HG03520 (cell line): ENCODE results near the gene GBF1.

Experiments
- ATAC-seq: cut with Tn5 transposase; IDR thresholded peaks from one replicate; pipeline ENCODE4 v1.9.1; 2021; ENCODE audit warnings: mild to moderate bottlenecking, moderate library complexity; ENCODE audit not compliant: unreplicated experiment

GBF1 gene

DNA sequence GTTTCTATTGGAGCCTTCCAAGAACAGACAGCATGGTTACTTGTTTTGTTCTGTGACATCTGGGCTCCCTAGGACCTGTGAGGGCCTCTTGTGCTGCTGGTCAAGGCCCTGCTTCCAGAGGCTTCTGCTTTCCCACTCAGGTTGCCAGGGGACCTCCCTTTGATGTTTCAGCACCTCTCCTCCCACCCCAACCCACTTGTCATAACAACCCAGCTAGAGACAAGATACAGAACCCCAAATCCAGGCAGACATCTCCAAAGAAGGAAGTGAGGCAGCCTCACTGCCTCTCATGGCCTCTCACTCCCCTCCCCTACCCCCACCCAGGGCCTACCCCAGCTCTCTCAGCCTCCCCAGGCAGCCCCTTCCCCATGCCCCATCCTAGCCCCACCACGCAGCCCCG is 161.5 kb downstream of the GBF1 start:
- ATAC-seq: no peak

DNA sequence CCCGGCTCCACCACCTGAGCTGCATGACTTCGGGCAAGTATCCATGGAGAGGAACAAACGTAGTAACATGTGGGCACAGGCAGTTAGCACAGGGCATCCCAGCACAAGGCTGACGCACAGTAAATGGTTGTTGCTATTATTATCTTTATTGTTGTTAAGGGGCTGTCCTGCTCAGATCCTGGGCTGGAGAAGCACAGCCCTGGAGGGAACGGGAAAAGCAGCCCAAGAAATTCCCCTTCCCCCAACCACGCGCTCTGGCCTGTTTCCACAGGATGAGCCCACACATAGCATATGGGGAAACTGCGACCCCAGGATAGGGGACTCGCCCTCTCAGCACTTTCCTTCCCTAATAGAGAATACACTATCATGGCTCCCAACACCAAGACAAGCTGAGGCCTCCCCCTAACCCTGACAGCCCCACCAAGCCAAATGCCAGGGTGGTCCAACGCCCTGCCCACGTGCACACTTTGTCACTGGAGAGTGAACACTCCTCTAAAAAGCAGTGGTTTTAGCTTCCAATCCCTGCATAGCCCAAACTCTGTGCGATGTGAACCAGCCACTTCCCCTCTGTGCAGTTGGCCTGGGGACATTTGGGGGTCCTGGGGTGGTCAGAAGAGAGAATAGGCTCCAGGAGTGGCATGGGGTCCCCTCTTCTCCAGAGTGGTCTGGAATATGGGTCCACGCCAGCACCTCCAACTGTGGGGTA is 162.2 kb downstream of the GBF1 start:
- ATAC-seq: no peak

DNA sequence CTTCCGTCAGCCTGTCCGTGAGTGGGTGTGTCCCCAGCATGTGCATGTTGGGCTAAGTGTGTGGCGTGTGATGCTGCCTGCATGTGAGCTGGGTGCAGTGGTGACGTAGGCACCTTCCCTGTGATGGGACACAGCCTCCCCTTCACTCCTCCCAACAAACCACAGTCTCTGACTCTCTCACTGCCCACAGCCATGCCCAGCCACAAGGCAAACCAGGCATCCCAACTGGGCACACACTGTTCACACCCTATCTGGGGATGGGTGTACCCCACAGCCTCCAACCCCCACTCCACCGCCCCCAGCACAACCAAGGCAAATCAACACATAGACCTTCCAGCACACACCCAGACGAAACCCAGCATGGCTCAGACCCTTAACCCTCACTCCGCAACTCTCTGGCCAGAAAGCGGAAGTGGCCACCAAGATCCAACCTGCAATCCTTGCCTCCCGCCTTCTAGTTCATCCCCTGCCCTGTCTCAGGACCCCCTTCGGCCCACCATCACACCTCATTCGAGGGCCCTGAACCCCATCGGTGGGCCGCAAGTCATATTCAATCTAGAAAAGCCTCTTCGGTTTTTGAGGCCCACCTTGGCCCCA is 162.9 kb downstream of the GBF1 start:
- ATAC-seq: no peak

DNA sequence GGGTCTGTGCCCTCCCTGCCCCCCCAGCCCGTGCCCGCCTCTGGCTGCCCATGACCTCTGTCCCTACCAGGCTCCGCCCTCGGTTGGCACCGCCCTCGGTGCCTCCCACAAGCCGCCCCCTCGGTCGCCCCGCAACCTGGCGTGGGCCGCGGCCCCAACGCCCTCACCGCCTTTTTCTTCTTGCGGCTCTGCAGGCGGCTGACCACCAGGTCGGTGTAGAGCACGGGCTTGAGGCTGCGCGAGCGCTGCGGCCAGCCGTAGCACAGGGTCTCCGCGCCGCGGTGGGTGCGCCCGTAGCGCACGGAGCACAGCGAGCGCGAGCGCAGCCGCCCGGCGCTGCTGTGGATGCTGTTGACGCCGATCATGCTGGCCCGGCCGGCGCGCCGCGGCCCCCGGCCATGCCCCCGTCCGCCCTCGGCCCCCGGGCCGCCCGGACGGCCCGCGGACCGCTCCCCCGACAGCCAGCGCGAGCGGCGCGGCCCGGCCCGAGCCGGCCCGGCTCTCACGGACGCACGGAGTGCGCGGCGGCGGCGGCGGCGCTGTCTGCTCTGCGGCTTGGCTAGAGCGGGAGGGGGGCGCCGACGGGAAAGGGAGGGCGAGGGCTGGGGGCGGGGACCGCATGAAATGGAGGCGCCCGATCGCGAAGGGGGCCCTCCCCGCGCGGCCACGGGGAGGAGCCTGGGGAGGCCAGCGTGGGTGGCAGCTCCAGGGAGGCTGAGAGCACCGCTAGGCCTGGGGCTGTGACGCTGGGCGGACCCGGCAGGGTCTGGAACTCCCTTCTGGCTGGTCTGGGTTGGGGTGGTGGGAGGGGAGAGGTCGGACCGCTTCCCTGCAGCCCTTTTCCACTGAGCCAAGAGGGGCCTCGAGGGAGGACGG is 163.6 kb downstream of the GBF1 start:
- ATAC-seq: no peak

DNA sequence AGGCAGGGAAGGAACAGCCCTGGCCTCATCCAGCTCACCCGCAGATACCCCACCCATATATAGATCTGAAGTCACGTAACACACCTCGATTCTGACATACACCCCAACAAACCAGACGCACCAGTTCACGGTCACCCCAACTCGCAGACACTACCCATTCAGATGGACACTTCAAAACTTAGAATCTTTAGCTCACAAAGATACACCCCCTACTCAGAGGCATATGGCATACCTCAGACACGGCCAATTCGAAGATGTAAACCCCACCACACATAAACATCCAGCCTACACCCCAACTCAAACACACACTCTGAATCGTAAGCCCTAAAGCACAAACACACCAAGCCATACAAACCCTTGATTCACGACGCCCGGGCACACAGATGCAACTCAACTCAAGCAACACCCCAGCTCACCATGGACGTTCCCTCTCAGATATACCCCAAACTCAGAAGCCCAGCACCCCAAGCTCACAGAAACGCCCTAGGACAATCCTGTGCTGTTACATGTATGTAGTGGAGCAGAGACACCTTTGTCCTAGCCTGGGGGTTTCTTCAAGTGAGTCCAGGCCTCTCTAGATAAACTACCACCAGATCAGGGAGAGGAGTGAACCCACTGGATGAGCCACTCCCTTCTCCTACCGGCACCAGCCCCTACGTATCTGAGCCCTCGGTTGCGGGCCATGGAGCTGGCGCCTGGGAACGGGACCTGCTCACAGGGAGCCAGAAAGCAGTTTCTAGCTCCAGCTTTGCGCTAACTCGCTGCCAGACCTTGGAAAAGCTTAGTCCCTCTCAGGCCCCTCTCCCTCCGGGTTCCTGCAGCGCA is 164.5 kb downstream of the GBF1 start:
- ATAC-seq: no peak

DNA sequence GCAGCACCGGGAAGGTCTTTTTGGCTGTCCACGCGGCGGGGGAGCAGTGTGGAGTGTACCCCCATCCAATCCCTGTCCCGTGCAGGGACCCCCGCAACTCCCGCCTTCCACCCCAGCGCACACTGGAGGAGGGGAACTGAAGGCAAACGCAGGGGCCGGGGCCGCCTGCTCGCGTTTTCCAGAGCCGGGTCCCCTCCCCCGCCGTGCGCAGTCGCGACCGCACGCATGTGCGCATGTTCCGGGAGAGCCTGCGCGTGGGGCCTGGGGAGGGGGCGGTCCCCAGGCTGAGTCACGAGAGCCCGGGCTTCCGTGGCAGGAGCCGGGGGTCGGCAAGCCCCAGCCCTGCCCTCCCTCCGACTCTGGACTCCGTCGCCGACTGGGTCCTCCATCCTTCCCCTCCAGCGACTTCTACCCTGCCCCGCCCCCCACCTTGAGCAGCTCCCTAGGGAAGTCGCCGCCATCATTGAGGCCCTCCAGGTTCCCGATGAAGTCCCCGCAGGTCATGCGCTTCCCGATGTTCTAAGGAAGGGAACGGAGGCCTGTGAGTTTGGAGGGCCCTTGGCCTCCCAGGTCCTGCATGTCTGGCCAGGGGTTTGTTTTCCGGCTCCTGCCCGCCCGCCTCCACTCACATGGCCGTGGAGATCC is 165.2 kb downstream of the GBF1 start:
- no peak for ATAC-seq

DNA sequence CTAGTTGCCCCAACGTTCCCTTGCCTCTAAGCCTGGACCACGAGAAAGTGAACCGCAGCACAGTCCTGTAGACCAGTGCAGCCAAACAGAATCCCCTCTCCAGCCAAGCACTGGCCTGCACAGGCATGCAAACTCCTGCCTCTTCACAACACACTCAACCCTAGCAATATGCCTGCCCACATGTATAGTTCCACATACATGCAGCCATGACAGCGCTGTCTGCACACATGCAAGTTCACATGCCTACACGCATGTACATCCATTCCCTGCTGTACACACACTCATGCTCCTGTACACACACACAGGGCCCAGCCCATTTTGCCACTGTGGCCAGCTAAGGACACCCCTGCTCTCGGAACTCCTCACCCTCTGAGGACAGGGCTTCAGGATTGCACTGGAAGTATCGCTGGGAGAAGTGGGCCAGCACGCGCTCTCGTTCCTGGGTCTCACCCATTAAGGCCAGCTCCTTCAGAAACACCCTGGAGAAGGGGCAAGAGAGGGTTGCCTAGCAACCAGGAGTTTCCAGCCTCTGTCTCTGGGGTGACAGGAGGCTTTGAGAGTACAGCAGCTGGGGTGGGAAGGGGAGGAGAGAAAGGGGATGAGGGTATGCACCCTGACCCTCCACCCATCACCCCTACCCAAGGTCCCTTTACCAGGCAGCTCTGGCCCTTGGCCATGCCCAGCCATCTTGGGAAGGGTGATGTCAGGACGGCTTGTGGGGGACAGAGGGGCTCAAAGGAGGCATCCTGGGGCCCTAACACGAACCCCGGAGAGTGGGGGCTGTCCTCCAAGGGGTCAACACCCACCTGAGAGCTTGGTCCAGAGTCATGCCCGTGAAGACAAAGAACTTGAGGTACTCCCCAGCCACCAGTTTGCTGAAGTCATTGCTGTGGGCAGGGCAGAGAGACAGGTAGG is 166.3 kb downstream of the GBF1 start:
- no peak for ATAC-seq

DNA sequence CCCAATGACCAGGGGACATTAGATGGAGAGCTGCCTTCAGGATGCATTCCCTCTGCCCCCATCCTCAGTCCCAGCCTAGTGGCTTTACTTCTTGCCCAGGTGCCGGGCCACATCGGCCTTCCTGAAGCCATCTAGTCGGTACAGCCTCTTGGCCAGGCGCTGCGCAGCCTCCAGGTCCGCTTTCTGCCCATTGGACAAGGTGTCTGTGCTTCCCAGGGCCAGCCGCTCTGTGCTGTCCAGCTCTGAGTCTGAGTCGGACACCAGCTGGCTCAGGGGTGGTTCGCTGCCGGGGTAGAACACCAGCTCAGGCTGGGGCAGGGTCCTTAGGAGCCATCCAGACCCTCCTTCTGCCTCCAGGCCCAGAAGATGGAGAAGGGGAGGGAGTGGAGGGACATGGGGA is 167.0 kb downstream of the GBF1 start:
- ATAC-seq: no peak

DNA sequence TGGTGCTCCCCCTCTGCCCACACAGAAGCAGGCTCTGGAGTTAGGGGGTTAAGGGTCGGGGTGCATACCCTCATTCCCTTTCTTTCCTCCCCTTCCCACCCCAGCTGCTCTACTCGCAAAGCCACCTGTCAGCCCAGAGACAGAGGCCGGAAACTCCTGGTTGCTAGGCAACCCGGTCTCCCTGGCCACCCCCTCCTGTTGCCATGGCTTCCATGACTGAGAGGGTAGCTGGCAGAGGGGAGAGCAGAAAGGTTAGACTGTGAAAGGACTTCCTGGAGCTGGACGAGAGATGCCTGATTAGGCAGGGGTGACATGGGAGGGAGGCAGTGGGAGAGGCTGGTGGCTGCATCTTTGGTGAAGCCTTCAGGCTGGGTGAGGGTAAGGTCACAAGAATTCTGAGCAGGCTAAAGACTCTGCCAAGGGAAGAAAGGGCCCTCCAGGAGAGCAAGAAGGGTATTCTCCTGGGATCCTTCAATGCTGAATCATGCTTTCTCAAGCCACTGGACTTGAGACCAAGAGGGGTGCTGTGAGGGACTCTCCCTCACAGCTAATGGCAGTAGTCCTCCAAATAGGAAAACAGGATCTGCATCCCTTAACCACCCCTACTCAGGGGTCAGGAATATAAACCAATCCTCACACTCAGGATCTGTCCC is 167.8 kb downstream of the GBF1 start:
- no peak for ATAC-seq

DNA sequence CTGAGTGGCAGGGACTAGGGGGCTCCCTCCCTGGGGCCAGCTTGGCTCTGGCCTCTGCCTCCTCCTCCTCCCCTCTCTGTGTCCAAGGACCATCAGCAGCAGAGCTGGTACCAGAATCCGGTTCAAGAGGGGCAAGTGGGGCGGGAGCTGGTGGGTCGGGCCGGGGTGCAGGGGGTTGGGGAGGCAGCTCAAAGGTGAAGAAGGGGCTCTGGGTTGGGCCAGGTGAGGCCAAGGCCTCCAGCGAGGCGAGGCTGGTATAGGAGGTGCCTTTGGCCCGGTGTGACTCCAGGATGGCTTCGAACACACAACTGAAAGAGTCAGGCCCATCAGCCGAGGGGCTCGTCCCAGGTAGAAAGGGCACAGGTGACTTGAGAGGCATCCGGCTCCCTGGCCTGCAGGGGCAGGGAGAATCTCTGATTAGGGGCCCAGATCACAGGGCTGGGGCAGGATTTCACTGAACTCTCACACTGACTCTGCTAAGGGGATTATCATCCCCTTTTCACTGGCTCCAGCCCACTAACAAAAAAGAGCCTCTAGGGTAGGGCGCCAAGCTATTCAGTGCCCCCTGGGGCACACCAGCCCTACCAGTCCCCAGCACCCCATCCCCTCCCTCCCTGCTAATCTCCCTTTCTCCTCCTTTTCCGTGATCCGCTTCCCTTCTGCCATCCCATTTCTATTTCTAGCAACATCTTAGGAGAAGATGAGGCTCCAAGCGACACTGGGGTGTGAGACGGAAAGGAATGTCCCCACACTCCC is 168.7 kb downstream of the GBF1 start:
- ATAC-seq: no peak

DNA sequence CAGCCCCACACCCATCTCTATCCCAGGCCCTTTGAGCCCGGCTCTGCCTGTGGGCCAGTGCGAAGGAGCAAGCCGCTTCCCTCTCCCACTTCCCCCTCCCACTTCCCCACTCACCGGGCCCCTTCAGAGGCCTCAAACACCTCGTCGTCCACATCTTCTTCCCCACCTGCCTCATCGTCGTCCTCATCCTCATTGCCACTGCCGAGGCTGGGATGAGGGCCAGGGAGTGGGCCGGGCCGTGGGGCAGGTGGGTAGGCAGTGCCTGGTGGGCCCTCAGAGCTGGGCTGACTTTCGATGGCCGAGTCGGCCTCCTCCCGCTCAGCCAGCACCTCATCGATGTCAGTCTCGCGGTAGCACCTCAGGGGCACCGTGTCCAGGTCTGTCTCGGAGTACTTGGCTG is 169.4 kb downstream of the GBF1 start:
- ATAC-seq: no peak

DNA sequence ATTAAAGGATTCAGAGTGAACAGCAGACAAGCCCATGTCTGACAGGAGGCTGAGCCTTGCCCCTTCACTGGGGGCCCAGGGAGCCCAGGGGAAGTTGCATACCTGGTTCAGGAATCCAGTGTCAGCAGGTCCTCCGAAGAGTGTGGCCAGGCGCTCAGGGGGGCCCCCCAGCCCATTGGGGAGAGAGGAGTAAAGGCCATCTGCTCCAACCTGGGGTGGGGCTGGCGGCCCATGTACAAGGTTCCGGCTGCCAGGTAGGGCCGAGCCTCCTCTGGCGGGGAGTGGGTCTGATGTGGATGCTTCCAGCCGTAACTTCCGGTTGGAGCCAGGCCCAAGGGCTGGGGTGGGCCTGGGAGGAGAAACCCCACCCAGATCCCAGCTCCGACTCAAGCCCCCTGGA is 171.0 kb downstream of the GBF1 start:
- ATAC-seq: no peak

DNA sequence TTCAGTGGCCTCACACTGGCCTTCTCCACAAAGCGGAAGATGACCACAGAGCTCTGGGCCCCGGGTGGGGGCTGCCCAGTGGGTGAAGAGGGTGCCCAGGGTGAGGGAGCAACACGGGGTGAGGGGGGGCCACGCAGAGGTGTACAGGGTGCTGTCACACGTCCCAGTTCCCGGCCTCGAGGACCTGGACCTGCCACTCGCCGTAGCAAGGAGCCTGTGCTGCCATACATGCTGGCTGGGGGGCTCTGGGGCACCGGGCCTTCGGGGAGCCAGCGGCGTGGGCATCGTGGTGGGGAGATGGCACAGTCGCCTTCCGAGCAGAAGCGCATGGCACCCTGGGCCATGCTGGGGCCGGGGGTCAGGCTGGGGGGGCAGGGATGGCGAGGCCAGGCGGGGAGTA is 171.4 kb downstream of the GBF1 start:
- no peak for ATAC-seq

DNA sequence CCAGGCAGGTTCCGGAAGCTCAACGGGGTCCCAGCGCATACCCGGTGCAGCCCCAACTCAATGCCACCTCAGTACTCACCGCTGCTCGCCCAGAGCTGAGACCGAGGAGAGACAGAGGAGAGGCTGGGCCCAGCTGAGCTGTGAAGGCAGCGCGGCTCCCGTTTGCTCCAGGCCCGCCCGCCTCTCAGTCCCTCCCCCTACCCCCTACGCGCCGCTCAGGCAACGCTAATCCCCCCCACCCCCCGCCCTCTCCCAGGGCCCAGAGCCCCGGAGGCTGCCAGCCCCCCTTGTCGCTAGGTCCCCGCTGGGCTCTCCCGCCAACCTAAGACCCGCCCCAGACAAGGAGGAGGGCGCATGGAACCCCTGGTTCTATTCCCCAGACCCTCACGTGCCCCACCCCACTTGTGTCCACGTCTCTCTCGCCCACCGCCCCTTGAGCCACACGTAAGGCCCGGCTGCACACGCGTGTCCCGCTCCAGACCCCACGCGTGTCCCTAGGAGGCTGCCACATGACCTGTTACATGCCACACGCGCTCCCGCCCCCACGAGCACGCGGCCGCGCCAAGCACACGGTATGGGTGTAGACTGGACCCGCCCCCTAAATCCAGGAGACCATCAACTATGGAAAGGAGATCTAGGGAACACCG is 173.4 kb downstream of the GBF1 start, which contains the start of gene PSD:
Gene PSD, minus strand, starts transcription at position 164 of the 647 bp plus-strand sequence. CDS start 1,747 bp downstream, outside the sequence.
- no peak for ATAC-seq

DNA sequence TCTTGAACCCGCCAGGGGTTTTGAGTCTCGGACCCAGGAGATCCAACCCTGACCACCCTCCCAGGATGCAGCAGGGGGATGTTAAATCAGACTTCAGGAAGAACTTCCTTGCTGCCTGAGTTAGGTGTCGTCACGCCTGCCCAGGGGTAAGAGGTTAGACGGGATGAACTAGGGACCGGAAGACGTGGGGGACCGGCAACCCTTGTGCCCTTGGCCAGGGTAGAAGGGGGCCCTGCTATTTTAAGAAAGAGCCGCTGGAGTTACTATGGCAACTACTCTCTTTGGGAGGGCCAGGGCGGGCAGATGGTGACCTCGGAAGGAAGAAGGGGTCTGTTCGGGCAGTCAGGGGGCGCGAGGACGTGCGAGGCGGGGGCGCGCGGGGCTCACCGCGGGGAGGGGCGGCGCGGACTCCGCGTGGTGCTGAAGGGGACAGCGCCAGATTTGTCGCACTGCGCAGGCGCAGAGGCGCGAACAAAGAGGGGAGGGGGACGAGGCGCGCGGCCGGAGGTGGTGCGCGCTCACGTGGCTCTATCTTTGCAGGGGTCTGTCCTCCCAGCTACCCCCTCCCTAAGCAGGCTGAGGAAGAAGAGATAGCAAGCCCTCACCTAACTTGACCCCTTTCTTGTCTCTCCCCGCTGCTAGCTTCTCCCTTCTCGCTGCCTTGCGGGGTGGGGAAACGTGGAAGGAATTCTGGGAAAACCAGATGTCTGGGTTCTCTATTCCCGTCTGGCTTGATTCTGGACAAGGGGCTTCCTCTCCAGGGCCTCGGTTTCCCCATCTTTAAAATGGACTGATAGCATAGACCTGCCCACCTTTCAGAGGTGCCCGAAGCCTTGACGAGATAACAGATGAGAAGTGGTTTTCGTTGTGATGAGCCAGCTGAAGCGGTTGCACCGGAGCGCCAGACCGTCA is 174.2 kb downstream of the GBF1 start:
- no peak for ATAC-seq

DNA sequence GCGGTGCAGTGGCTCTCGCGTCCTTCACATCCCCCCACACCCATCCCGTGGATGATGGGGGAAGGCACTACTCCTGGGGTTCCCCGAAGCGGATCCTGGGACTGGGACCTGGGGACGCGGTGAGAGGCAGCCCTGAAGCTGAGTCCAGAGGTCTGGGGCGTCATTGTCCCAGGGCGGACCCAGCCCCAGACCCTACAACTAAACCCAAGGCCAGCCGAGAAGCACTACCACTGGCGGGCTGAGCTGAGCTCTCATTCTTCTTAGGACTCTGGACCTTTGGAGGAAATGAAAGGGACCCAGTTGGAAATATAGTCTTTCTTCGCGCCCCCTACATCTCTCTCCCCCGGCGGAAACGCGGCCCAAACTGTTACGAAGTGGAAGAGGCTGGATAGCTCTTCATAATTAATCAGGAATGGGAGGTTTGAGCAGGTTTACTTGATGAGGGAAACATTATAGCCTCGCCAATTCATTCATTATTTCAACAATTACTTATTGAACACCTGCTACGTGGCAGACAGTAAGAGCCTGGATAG is 174.9 kb downstream of the GBF1 start:
- no peak for ATAC-seq
